ENCODE measurements around the gene GXYLT2.

DNA sequence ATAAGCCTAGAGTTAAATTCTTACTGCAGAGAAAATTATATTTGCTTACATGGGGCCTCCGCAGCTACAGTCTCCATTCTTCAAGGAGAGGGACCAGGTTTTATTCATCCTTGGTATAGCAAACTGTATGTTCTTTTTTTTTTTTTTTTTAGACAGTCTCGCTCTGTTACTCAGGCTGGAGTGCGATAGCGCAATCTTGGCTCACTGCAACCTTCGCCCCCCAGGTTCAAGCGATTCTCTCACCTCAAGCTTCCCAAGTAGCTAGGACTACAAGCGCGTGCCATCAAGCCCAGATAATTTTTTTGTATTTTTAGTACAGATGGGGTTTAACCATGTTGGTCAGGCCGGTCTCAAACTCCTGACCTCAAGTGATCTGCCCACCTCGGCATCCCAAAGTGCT lies 41.7 kb upstream of the GXYLT2 start:
- TF ChIP-seq, protein P1, sequence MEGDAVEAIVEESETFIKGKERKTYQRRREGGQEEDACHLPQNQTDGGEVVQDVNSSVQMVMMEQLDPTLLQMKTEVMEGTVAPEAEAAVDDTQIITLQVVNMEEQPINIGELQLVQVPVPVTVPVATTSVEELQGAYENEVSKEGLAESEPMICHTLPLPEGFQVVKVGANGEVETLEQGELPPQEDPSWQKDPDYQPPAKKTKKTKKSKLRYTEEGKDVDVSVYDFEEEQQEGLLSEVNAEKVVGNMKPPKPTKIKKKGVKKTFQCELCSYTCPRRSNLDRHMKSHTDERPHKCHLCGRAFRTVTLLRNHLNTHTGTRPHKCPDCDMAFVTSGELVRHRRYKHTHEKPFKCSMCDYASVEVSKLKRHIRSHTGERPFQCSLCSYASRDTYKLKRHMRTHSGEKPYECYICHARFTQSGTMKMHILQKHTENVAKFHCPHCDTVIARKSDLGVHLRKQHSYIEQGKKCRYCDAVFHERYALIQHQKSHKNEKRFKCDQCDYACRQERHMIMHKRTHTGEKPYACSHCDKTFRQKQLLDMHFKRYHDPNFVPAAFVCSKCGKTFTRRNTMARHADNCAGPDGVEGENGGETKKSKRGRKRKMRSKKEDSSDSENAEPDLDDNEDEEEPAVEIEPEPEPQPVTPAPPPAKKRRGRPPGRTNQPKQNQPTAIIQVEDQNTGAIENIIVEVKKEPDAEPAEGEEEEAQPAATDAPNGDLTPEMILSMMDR (IDR thresholded peaks at IDR 0.05): no peak
- no peak for TF ChIP-seq POLR2A (IDR thresholded peaks at IDR 0.05)
